ENCODE measurements around the gene DNAJC30.

The DNAJC30 gene

DNA sequence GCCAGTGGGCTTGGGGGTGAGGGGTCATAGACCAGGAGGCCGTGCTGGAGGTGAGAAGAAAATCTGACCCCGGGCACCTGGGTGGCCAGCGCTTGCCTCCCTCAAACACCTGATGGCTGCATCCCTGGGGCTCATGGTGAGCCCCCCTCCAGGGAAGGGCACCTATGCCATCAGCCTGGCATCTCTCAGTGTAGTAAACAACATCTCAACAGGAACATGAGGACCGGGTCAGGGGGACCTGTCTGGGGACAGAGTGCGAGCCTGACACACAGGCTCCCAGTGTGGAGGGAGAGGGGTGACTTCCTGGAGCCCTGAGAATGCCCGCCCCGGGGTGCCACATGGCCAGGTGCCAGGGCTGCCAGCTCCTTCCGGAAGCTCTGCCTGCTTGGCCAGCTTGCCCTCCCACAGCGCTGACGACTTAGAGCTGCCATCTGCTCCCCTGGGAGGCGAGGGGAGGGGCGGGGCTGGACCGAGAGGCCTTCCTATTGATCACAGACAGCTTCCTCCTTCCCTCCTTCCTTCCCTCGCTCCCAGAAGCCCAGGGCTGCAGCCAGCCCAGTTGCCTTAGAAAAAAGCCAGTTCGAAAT lies 23.9 kb upstream of the DNAJC30 start:
- peak; percentile 60 for DNase-seq (ENCODE audit: low spot score)

DNA sequence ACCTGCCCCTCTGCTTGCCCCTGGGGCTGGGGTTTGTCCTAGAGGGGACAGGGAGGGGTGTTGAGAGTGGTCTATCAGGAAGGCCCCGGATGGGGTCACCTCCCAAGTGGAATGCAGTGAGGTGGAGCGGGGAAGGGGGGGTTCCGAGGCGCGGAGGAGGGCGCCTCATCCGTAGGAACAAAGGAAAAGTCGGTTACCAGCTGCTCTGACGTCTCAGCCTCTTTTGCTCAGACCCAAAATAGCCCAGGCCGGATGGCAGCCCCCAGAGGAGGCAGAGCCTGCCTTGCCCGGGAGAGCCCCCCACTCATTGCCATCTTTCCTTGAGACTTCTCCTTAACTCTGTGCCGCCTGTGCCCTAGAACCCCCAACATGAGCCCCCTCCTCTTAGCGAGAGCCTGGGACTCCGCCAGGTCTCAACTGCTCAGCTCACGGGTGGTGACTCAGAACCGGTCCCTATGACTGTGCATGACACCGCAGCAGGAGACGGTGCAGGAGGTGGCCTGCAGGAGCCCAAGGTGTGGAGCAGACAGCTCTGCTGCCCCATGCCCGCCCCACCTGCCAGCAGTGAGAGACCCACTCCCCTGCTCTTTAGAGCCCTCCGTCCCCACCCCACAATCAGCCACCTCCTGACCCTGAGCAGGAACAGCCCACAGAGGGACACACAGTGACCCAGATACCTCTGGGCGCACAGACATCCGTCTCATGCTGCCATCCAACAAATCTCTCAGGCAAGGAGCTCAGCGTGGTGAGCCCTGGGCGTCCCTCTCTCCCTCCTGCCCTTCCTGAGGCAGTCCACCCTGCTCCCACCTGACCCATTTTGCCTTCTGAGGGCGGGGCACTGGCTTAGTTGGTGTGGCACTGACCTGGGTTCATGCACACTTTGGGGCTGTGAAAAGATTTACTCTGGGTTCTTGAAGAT lies 23.1 kb upstream of the DNAJC30 start:
- no peak for DNase-seq (ENCODE audit: low spot score)

DNA sequence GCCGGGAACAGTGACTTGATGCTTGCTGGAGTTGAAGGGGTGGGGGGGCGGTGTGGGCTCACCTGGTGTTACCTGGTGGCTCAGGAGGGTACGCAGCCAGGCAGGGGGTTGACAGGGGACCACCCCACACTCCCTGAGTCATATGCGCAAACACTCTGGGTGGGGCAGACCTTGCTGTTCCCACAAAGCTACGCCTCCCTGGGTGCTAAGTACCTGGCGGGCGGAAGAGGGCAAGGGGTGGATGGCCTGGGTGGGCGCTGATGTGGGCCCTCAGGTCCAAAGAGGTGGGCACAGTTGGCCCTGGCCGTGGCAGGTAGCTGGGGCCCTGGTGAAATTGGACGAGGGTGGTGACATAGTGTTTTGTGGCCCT lies 22.3 kb upstream of the DNAJC30 start:
- no peak for DNase-seq (ENCODE audit: low spot score)

DNA sequence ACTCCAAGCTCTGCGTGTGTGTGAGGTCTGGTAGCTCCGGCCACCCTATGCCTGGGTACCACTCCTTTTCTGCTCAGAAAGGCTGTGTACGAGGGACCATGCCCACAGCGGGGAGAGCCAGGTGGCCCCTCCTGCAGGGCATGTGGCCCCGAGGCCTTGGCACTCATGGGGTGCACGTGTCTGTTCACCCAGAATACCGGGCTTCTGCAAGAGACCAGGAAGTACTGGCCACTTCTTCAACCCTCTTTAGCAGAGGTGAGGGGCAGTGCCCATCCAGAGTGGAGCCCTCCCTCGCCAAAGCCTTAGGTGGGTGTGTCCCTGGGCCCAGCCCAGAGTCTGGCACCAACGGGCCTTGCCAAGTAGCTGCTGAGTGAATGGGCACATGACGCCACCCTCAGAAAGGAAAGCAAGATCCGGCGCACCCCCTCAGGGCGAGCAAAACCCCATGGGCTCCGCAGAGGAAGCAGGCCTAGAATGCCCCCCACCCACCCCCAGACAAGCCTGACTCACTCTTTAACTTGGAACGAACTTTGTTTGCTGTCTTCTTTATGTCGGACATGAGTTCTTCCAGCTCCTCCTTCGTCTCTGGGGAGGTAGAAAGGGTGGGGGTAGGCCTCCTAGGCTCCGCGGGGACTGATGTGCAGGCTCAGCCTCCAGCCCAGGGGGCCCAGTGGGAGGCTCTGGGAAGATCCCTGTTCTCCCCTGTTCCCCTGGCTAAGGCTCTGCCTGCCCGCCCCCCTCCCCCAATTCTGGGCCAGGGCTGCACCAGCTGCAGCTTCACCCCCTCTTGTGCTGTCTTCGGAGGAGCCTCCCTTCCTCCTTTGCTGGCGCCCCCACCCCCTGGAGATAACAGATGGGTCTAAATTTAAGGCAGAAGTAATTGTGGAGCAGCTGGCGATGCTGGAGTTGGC lies 21.6 kb upstream of the DNAJC30 start:
- no peak for DNase-seq (ENCODE audit: low spot score)

DNA sequence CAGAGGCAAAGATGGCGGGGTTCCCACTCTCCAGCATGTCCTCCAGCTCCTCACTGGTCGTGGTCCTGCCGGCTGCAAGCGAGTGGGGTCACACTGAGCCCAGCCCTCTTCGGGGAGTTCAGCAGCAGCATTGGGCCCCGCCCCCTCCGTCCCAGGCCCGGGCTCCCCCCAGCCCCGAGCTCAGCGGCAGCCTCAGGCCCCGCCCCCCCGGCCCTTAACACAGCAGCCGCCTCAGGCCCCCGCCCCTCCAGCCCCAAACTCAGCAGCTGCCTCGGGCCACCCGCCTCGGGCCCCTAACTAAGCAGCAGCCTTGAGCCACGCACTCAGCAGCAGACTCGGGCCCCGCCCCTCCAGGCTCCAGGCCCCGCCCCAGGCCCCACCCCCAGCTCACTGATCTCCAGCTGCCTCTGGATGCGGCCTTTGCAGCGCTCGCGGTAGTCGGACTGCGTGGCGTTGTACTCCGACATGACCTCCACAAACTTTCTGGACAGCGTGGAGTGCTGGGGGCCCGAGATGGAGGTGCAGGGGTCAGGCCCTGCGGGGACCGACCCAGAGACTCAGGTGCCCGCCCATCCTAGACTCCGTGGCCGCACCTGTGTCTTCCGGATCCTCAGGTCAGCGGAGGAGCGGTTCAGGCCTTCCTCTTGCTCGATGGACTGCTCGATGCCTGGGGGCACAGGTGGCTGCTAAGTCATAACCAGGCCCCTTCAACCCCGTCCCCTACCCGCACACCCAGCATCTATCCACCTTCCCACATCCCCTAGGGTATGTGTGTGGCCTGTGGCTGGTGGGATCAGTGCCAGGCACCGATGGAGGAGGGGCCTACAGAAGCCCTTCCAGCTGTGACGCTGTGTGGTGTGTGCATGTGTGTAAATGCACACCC lies 20.7 kb upstream of the DNAJC30 start:
- DNase-seq (ENCODE audit: low spot score) = peak; percentile 92

DNA sequence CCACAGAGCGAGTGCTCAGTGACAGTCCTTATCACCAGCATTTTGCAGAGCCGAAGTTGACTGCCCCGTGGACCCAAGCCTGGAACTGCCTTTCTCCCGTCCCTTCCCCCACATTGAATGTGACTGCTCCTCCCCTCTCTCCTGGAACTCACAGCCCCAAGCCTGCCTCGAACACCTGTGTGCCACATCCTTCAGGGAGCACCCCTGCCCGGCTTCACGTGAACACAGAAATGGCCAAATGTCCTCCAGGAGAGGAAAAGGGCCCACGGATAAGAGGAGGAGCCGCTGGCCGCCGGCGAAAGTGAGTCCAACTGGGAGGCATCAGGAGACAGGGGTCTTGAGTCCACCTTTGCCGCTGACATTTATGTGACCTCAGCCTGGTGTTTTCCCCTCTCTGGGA lies 20.0 kb upstream of the DNAJC30 start:
- no peak for DNase-seq (ENCODE audit: low spot score)

DNA sequence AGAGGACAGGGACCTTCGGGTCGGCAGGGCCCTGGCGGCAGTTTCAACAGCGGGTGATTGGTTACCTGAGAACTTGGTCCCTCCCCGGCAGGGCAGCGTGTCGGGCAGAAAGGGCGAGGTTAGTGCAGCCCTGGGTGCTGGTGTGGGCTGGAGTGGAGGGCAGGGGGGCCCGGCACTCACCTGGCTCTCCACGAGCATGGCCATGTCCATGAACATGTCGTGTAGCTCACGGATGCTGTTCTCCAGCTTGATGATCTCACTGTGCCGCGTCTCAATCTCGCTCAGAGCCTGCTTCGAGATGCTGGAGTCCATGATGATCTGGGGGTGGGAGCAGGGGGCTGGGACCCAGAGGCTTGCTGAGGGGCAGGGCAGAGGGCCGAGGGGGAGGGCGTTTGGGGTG lies 19.4 kb upstream of the DNAJC30 start:
- no peak for DNase-seq (ENCODE audit: low spot score)

DNA sequence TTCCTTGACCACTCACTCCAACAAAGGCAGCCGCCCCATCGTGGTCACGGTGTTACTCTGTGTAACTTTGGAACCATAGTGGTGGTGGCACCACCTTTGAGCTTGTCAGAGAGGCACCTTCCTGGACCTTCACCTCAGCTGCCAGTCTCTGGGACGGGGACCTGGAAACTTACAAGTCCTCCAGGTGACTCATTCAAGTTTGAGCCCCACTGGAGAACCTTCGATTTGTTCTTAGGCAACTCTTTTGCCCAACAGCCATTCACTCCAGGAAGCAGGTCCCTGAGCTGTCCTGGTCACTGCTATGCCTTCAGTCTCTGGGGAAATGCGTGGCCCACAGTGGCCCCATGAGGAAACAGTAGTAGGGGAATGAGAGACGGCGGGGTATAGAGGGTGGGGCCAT lies 19.0 kb upstream of the DNAJC30 start:
- DNase-seq (ENCODE audit: low spot score) = no peak

DNA sequence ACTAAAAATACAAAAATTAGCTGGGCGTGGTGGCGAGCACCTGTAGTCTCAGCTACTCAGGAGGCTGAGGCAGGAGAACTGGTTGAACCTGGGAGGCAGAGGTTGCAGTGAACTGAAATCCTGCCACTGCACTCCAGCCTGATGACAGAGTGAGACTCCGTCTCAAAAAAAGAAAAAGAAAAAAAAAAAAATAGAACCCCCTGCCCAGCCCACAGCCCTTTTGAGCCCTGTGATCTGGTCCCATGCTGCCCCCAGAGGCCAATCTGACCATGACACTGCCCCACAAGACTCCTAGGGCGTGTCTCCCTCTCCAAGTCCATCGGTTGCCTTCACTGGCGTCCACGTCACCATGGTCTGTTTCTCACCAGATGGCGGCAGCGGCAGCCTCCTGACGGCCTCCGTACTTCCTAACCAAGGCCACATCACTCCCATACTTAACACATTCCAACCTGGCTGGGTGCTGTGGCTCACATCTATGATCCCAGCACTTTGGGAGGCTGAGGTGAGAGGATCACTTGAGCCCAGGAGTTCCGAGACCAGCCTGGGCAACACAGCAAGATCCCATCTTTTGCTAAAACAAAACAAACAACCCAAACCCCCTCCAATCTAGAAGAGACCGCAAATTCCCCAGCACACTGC lies 18.2 kb upstream of the DNAJC30 start:
- no peak for DNase-seq (ENCODE audit: low spot score)

DNA sequence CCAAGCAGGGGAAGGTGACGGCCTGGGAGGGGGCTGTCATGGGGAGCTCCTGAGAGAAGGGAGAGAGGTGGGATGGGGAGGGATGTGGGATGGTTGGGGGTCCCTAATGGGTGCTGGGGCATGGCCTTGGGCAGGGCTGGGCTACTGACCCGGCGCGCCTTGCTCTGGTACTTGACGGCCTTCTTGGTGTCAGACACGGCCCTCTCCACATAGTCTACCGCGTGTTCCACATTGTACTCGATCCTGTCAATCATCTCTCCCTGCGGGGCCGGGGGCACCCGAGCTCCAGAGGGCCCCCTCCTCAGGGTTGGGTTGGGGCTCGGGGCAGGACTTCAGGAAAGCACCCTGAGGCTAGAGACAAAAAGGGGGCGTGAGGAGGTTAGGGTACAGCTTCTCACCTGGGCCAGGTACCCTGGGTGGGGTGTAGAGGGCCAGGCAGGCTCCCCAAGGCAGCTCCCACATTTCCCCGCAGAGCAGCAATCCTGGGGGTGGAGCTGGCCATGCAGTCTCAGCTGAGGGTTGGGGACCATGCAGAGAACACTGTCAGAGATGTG lies 17.4 kb upstream of the DNAJC30 start:
- DNase-seq (ENCODE audit: low spot score) = no peak

DNA sequence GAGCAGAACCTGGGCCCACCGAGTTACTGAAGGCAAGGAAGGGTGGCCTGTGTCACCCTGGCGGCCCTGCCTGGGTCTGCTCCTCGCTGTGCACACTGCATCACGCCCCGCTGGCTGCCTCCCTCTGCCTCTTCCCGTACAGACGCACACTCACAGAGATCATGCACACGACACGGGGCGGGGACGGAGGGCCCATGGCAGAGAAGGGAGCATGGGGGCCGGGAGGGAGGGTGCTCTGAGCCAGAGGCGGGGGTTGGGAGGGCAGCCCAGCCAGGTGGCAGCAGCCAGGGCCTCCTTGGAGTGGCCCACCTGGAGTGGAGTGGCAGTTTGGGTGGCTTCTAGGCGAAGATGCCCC lies 16.8 kb upstream of the DNAJC30 start:
- no peak for DNase-seq (ENCODE audit: low spot score)

DNA sequence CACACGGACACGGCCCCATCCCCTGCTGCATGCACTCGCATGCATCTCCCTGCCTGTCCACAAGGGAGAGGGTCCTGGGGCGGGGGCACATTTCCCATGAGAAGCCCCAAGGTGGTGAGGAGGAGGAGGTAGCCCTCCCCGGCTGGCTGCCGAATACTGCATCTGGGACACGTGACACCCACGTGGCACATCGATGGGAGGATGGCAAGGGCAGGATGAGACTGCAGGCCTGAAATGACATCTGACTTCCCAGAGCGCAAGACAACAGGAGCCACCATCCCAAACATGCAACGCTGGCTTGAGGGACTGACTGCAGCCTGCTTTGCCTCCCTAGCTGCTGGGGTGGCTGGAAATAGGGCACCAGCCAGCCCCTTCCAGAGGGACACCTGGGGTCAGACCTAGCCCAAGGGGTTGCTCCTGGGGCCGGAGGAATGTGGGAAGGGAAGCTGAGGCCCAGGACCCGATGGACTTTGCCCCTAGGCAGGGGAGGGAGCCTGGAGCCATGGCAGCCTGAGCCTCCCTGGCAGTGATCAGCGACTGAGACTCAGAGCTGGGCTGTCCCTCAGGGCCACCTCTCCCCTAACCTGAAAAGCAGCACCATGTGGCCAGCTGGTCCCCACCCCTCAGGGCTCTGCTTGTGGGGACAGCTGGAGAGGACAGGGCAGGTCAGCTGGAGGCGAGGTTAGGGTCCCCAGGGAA lies 16.3 kb upstream of the DNAJC30 start:
- DNase-seq (ENCODE audit: low spot score) = no peak

DNA sequence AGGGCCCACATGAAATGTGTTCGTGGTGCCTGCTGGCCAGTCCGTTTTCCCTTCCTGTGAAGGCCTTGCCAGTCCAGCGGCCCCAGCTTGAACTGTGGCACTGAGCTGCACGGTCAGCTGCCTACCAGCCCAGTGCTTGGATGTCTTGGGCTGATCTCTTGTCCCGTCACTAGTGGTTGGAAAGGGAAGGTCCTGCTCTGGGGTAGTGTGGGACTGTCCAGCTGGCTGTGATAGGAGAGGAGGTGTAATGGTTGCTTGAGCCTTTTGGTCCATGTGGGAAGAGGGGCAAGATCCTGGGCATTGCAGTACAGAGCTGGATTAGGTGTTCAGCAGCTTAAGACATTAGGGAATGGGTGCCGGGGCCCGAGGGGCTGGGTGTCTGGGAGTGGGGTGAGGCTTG lies 15.2 kb upstream of the DNAJC30 start:
- DNase-seq (ENCODE audit: low spot score) = no peak

DNA sequence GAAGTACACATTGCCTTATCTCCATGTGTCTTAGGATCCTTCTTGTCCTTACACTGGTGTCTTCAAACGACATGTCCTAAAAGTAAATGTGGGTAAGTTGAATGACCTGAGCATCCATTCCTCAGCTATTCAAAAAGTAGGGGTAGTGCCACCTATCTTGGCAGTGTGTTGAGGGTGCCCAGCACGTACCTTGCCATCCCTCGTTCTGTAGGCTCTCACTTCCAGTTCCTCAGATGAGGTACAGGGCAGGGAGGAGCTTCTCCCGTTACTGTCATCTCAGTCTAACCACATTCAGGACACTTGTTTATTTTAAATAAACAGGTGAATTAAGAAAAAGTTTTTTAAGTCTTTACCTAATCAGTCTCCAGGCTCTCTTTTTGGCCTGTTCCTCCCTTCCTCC lies 13.1 kb upstream of the DNAJC30 start:
- DNase-seq (ENCODE audit: low spot score) = no peak

DNA sequence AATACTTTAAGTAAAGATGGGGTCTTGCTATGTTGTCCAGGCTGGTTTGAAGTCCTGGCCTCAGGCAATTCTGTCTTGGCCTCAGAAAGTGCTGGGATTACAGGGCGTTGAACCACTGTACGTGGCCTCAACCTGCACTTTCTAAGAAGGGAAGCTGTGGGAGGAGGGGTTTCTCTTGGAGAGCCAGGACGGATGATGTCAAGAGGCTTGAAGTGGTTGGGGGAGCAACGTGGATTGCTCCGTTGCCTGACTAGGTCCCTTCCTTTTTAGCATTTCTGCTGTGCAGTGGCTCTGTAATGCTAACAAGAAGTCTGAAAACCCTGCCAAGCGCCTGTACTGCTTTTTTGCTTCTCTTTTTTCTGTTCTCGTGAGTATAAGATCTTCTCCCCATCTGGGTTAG lies 7.4 kb upstream of the DNAJC30 start:
- no peak for DNase-seq (ENCODE audit: low spot score)

DNA sequence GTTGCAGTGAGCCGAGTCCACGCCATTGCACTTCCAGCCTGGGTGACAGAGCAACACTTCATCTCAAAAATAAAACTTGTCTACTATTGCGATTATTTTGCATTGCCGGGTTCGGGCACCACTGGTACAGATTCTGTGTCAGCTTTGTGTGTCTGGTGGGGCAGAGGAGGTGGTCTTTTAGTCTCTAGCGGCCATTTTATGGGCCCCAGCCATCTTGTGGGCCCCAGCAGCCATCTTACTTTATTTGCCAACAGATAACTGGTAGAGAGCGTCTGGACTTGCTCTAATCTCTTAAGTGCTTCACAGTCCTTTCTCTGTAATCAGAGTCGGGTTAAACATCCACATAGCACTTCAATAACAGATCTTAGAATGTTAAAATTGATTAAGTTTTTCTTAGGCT lies 5.0 kb upstream of the DNAJC30 start:
- no peak for DNase-seq (ENCODE audit: low spot score)

DNA sequence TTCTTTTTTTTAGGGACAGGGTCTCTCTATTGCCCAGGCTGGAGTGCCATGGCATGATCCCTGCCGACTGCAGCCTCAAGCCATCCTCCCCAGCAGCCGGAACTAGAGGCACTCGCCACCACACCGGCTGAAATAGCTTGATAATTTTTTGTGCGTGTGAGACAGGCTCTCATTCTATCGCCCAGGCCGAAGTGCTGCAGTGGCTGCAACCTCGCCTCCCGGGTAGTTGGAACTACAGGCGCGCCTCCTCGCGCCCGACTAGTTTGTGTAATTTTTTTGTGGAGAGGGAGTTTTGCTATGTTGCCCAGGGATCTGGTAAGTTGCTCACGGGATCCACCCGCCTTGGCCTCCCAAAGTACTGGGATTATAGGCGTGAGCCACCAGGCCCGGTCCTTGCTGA lies 2.1 kb upstream of the DNAJC30 start:
- DNase-seq (ENCODE audit: low spot score) = no peak

DNA sequence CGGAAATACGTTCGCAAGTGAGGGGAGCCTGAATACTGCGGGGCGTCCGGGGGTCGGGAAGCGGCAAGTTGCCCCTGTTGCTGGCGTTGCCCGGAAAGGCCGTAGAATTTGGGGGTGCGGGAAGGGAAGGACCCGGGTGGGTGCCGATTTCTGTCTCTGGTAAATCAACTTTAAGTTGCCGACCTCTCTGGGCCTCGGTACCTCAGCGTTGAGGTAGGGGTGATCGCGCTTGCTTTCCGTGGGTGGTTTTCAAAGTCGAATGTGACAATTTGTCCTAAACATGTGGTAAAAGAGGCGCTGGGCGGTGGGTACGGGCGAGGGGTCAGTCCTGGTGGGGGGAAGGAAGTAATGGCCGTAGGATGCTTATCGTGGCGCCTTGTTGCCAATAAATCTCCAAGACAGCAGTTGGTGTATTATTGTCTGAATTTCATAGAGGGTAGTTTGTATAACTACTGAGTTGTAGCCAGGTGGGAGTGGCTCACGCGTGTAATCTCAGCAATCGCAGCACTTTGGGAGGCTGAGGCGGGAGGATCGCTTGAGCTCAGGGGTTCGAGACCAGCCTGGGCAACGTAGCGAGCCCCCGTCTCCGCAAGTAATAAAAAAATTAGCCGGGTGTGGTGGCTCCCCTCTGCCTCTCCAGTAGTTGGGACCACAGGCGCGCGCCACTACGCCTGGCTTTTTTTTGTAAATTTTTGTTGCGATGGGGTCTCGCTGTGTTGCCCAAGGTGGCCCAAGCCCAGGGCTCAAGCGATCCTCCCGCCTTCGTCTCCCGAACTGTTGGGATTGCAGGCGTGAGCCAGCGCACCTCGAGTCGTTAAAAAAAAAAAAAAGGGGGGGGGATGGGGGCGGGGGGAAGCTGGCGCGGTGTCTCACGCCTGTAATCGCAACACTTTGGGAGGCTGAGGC lies 788 bp upstream of the DNAJC30 start:
- DNase-seq (ENCODE audit: low spot score) = no peak

DNA sequence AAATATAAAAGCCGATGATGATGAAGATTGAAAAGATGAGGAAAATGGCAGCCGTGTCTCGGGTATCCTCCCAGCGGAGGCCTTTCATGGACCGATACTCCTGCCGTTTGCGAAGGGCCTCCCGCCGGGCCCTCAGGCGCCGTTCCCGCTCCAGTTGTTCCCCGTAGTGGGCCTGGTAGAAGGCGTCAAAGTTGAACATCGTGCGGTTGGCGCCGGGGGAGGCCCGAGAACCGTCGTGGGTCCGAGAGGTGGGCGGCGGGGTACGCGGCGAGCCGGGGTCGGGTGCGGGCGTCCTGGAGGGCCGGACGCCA lies 553 bp downstream of the DNAJC30 start:
- DNase-seq (ENCODE audit: low spot score) = no peak

DNA sequence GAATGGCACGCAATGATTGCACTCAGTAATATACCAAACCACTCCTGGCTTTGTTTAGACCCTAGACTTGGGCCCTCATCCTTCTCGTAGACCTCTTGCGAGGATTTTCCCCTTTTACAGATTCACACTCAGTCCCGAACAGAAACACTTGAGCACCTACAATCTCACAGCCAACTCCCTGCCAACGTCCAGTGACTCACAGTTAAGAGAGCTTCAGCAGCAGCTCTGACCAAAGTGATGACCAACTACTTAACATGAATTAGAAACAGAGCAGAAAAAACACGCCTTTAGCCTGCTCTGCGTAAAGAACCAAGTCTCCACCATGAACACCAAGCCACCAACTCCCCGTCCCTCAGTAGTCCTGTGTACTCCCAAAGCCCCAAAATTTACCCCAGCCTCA lies 2.2 kb downstream of the DNAJC30 start:
- DNase-seq (ENCODE audit: low spot score) = no peak

Measured in left forelimb (tissue), 1 donor.